HepG2 (cell line): Measurements from ENCODE around the gene TJP2. TPM values are rescaled to one million over a fixed set of nuclear protein-coding genes. Genes with fewer than 3 reads are reported as not detected.

ENCODE experiments used
- ATAC-seq: fragments of 200-7000 bp; cut with Tn5 transposase; 3 replicates; pipeline ENCODE4 v1.9.1; 2020; ENCODE audit warnings: mild to moderate bottlenecking, moderate library complexity
- BruUV-seq: library from RNA; stranded (reverse); fragments of 400-500 nt; replicated peaks from 2 replicates; lab custom pipeline; 2021; lab: Mats Ljungman, UMichigan
- CTCF ChIA-PET: fragments of 300-600 bp; formaldehyde crosslinking; extraction: SDS; loops from one replicate; lab custom pipeline; 2021; ENCODE audit warnings: low total read pairs, inconsistent platforms, low intra/inter-chr PET ratio; lab: Yijun Ruan, JAX
- POLR2A ChIA-PET: fragments of 350-600 bp; sonication (Branson Sonifier 250); formaldehyde crosslinking; loops from one replicate; lab custom pipeline; 2020; ENCODE audit warnings: antibody characterized with exemption, inconsistent platforms; lab: Yijun Ruan, JAX
- DNase-seq: peaks from one replicate; pipeline ENCODE4 v3.0.0-alpha.2; 2015; ENCODE audit warnings: low spot score
- FAIRE-seq: peaks from 3 replicates; lab custom pipeline; 2011; peaks lifted over from hg19 to GRCh38; lab: Jason Lieb, UNC
- H2AFZ ChIP-seq: one replicate; pipeline ENCODE4 v1.6.1; 2011; ENCODE audit warnings: low read length, inconsistent platforms
- H3K27ac ChIP-seq: fragments of 300-600 bp; 3 replicates; pipeline ENCODE4 v1.8.0; 2011; ENCODE audit warnings: mixed run types, mild to moderate bottlenecking, mixed read lengths, low read length, inconsistent platforms; ENCODE audit not compliant: insufficient read depth; ENCODE audit errors: extremely low read length
- H3K27me3 ChIP-seq, 2 experiments: fragments of 200-600 bp in 1 of 2; 2 replicates in 1 of 2; 3 replicates in 1 of 2; pipeline versions ENCODE4 v1.6.0 to v1.8.0; 2011; ENCODE audit warnings: low read length in 2 of 2, mild to moderate bottlenecking in 2 of 2, moderate library complexity in 2 of 2, inconsistent platforms in 1 of 2; ENCODE audit not compliant: insufficient read depth in 2 of 2, control insufficient read depth in 1 of 2
- H3K36me3 ChIP-seq, 2 experiments: fragments of 200-600 bp in 1 of 2; replicated peaks in 1 of 2; 2 replicates in 1 of 2; 3 replicates in 1 of 2; pipeline versions ENCODE4 v1.5.1 to v1.8.0; 2011; ENCODE audit warnings: low read length in 2 of 2, inconsistent platforms in 1 of 2; ENCODE audit not compliant: insufficient read depth in 2 of 2, control insufficient read depth in 1 of 2
- H3K4me1 ChIP-seq: 2 replicates; pipeline ENCODE4 v1.5.1; 2012; ENCODE audit warnings: low read length, inconsistent platforms; ENCODE audit not compliant: insufficient read depth
- H3K4me2 ChIP-seq: 2 replicates; pipeline ENCODE4 v1.6.0; 2011; ENCODE audit warnings: low read depth, low read length, inconsistent platforms
- H3K4me3 ChIP-seq, 3 experiments: fragments of 200-600 bp in 1 of 3; sonication (generic), shearing (Covaris generic) in 1 of 3; replicated peaks in 1 of 3; 2 replicates each; pipeline ENCODE4 v1.5.1; 2011 to 2016; ENCODE audit warnings: low read length in 3 of 3, inconsistent platforms in 2 of 3, low read depth in 2 of 3, mild to moderate bottlenecking in 2 of 3, control low read depth in 1 of 3, mixed read lengths in 1 of 3; ENCODE audit not compliant: insufficient read depth in 1 of 3
- H3K79me2 ChIP-seq: one replicate; pipeline ENCODE4 v1.6.1; 2011; ENCODE audit warnings: low read length, inconsistent platforms; ENCODE audit not compliant: insufficient read depth
- H3K9ac ChIP-seq: 2 replicates; pipeline ENCODE4 v1.6.0; 2011; ENCODE audit warnings: mild to moderate bottlenecking, low read depth, low read length, inconsistent platforms; ENCODE audit not compliant: insufficient read depth
- H3K9me3 ChIP-seq: 2 replicates; pipeline ENCODE4 v1.5.1; 2012; ENCODE audit warnings: mild to moderate bottlenecking, low read length
- H4K20me1 ChIP-seq: 2 replicates; pipeline ENCODE4 v1.6.0; 2011; ENCODE audit warnings: inconsistent platforms, mild to moderate bottlenecking, low read length, moderate library complexity; ENCODE audit not compliant: insufficient read depth
- STAG1 ChIP-seq: sonication (generic); formaldehyde crosslinking; IDR thresholded peaks from 2 replicates; pipeline ENCODE4 v1.4.0; 2020; ENCODE audit warnings: missing genetic modification reagents
- ZNF816 ChIP-seq: sonication (generic); formaldehyde crosslinking; IDR thresholded peaks from 2 replicates; pipeline ENCODE4 v1.8.0; 2022; ENCODE audit warnings: missing genetic modification reagents, mild to moderate bottlenecking, borderline replicate concordance
- WGBS: methylation state at CpG from one replicate; pipeline ENCODE4 v1.1.6; 2017; ENCODE audit warnings: low lambda C conversion rate; 5-methylcytosine and 5-hydroxymethylcytosine counted together
- in situ Hi-C: cut with HindIII; loops from 2 replicates; pipeline ENCODE4 v1.10.0; 2017; ENCODE audit warnings: low pct_unique_long_range_greater_than_20kb; ENCODE audit not compliant: extremely low pct_ligation_motif_present
- intact Hi-C: fragments of 100-400 bp; cut with micrococcal nuclease; formaldehyde crosslinking; loops from one replicate; pipeline ENCODE4 v1.10.0; 2022; ENCODE audit not compliant: unreplicated experiment
- polyA plus RNA-seq, 8 experiments: library from polyadenylated mRNA; depleted of rRNA in 3 of 8; stranded (reverse) in 7 of 8; unstranded in 1 of 8; fragments of >200 nt; fragmentation: Illumina TruSeq in 4 of 8; extraction: Trizol in 4 of 8; gene quantifications; 2 replicates each; pipeline versions ENCODE4 v1.2.1 to v1.2.3, GENCODE V29; 2011 to 2016; ENCODE audit warnings: low read depth in 4 of 8, missing spikeins in 1 of 8, mixed read lengths in 1 of 8; ENCODE audit not compliant: insufficient read depth in 1 of 8
- total RNA-seq, 5 experiments: library from RNA; depleted of rRNA; stranded (reverse); fragments of >200 nt; fragmentation: Illumina TruSeq; extraction: Trizol; gene quantifications; 2 replicates each; pipeline ENCODE4 v1.2.3, GENCODE V29; 2016; ENCODE audit warnings: low read depth in 1 of 5
- TF ChIP-seq, protein P1 (sequence below): sonication (generic); formaldehyde crosslinking; IDR thresholded peaks from 2 replicates; pipeline ENCODE4 v1.9.0; 2021; ENCODE audit warnings: missing genetic modification reagents, mild to moderate bottlenecking, borderline replicate concordance
- TF ChIP-seq, protein P2 (sequence below): sonication (generic); formaldehyde crosslinking; IDR thresholded peaks from 2 replicates; pipeline ENCODE4 v1.5.0; 2020; ENCODE audit warnings: mild to moderate bottlenecking, missing genetic modification reagents, moderate library complexity

TJP2 gene
- total and polyA plus RNA-seq, 2 of the 13 experiments (the other 11 are each of a cell fraction or from before 2014, with no cell fraction given): 109 to 110 TPM

DNA sequence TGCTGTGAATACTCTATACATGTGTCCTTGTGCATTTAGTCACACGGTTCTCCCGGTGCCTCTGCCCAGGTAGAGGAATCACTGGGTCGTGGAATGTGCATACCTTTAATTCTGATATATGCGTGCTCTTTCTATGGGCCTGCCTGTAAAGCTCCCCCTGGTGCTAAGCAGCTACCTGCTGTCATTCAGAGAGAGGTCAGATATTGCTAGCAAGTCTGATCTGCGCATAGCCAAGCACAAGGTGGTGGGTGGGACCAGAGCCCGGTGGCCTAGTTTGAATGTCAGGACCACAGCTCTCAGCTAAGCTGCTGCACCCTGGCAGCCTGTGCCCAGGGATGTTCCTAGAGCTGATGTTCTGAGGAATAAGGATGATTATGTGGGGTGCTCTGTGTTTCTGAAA, 33.4 kb downstream of the TJP2 start:
- Histone ChIP-seq H3K79me2 (peaks cover 80% of the 10 kb centered on the region), H3K9me3 (no peaks in the 10 kb centered on the region), H3K4me2 (no peak overlapping the region), H3K36me3 (peaks cover 2 to 11% of the 10 kb centered on the region in 2 experiments; a peak in 3 of 5 replicates), H3K9ac (no peak overlapping the region), H4K20me1 (peaks cover 57% of the 10 kb centered on the region), H3K27me3 (no peaks in the 10 kb centered on the region), H3K4me1 (peaks cover 28% of the 10 kb centered on the region), H2AFZ (no peak overlapping the region), H3K4me3 (no peak overlapping the region), H3K27ac (no peak overlapping the region)
- in situ Hi-C loops (no loop called here), intact Hi-C loops (no loop called here)
- TF ChIP-seq, protein P1, sequence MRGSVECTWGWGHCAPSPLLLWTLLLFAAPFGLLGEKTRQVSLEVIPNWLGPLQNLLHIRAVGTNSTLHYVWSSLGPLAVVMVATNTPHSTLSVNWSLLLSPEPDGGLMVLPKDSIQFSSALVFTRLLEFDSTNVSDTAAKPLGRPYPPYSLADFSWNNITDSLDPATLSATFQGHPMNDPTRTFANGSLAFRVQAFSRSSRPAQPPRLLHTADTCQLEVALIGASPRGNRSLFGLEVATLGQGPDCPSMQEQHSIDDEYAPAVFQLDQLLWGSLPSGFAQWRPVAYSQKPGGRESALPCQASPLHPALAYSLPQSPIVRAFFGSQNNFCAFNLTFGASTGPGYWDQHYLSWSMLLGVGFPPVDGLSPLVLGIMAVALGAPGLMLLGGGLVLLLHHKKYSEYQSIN: no peak
- TF ChIP-seq, protein P2, sequence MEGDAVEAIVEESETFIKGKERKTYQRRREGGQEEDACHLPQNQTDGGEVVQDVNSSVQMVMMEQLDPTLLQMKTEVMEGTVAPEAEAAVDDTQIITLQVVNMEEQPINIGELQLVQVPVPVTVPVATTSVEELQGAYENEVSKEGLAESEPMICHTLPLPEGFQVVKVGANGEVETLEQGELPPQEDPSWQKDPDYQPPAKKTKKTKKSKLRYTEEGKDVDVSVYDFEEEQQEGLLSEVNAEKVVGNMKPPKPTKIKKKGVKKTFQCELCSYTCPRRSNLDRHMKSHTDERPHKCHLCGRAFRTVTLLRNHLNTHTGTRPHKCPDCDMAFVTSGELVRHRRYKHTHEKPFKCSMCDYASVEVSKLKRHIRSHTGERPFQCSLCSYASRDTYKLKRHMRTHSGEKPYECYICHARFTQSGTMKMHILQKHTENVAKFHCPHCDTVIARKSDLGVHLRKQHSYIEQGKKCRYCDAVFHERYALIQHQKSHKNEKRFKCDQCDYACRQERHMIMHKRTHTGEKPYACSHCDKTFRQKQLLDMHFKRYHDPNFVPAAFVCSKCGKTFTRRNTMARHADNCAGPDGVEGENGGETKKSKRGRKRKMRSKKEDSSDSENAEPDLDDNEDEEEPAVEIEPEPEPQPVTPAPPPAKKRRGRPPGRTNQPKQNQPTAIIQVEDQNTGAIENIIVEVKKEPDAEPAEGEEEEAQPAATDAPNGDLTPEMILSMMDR (CRISPR knock-in tag): 0 out of 2 replicates have a peak, but pooled peaks have one; percentile 32
- TF ChIP-seq ZNF816 (CRISPR knock-in tag) (no peak), STAG1 (CRISPR knock-in tag) (peak; percentile 27; the same call in 1 of the 2 replicates)
- ChIA-PET CTCF (no interaction called here), POLR2A (interaction anchor here (0.9 kb wide), 1 partner anchor 102 kb away, joined by 3 read pairs; no protein-coding TSS in a partner anchor)
- DNase-seq (no peak), FAIRE-seq (no peak), ATAC-seq (peak; percentile 66)
- no TSS peak for BruUV-seq
- WGBS: 60% methylated on average over 4 of the region's 6 CpGs
